GM12878 (cell line): ENCODE results near the gene PTBP1.

ENCODE experiments used
- CREB1 ChIP-seq: IDR thresholded peaks from 2 replicates; pipeline ENCODE4 v1.6.1; 2012; ENCODE audit warnings: low read depth, mild to moderate bottlenecking, inconsistent platforms
- EGR1 ChIP-seq, 2 experiments: IDR thresholded peaks; 1 replicate in 1 of 2; 2 replicates in 1 of 2; pipeline ENCODE4 v1.6.1; 2011 to 2012; ENCODE audit warnings: low read depth in 2 of 2, low read length in 2 of 2, borderline replicate concordance in 1 of 2, mild to moderate bottlenecking in 1 of 2, moderate library complexity in 1 of 2
- ELK1 ChIP-seq: IDR thresholded peaks from 2 replicates; pipeline ENCODE4 v1.6.1; 2012; ENCODE audit warnings: low read depth, low read length, improper control_type of control experiment
- EP300 ChIP-seq, 2 experiments: fragments of 150-350 bp in 1 of 2; IDR thresholded peaks; 2 replicates each; pipeline ENCODE4 v1.6.1; 2011 to 2012; ENCODE audit warnings: low read depth in 2 of 2, low read length in 2 of 2, borderline replicate concordance in 1 of 2, improper control_type of control experiment in 1 of 2, inconsistent platforms in 1 of 2; ENCODE audit not compliant: control insufficient read depth in 1 of 2
- EZH2 ChIP-seq: IDR thresholded peaks from 2 replicates; pipeline ENCODE4 v1.6.1; 2012; ENCODE audit warnings: low read depth, mild to moderate bottlenecking, control low read depth, inconsistent platforms, low read length, borderline replicate concordance; ENCODE audit not compliant: control insufficient read depth
- HDAC2 ChIP-seq: fragments of 200-600 bp; sonication (generic); IDR thresholded peaks from 2 replicates; pipeline ENCODE4 v1.6.1; 2017
- POLR2A ChIP-seq: IDR thresholded peaks from 2 replicates; pipeline ENCODE4 v1.6.1; 2011; ENCODE audit warnings: low read depth, mild to moderate bottlenecking, low read length
- PRDM15 ChIP-seq: fragments of 450-650 bp; formaldehyde crosslinking; IDR thresholded peaks from 2 replicates; pipeline ENCODE4 v1.4.0; 2020; ENCODE audit warnings: mild to moderate bottlenecking, moderate library complexity
- RAD51 ChIP-seq: fragments of 450-650 bp; IDR thresholded peaks from 2 replicates; pipeline ENCODE4 v1.6.1; 2016; ENCODE audit warnings: moderate library complexity, mild to moderate bottlenecking, inconsistent platforms
- TCF12 ChIP-seq: IDR thresholded peaks from 2 replicates; pipeline ENCODE4 v1.6.1; 2011; ENCODE audit warnings: low read depth, mild to moderate bottlenecking, low read length
- ZBTB11 ChIP-seq: fragments of 450-650 bp; formaldehyde crosslinking; IDR thresholded peaks from 2 replicates; pipeline ENCODE4 v1.5.0; 2022; ENCODE audit warnings: mild to moderate bottlenecking, missing genetic modification characterization
- TF ChIP-seq, protein P1 (sequence below), 3 experiments: IDR thresholded peaks in 2 of 3; conservative IDR thresholded peaks in 1 of 3; 2 replicates each; pipeline ENCODE4 v1.5.1; 2011; ENCODE audit warnings: low read depth in 3 of 3, low read length in 3 of 3, mild to moderate bottlenecking in 3 of 3, control low read depth in 2 of 3, moderate library complexity in 2 of 3, inconsistent platforms in 1 of 3, mixed read lengths in 1 of 3; ENCODE audit not compliant: control insufficient read depth in 2 of 3, insufficient read depth in 1 of 3; ENCODE audit errors: extremely low read depth in 1 of 3

DNA sequence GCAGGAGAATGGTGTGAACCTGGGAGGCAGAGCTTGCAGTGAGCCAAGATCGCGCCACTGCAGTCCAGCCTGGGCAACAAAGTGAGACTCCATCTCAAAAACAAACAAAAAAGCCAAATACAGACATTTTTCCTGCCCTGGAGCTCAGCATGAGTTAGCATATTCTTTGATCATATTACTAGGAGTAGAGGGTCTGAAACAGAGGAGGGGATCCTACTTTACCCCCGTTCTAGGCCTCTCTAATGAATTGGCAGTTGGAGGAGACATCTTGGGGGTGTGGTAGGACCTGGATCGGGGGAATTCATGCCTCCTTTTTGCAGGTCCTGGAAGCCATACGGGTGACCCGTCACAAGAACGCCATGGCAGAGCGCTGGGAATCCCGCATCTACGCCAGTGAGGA, 34.1 kb upstream of the PTBP1 start:
- no peak for TF ChIP-seq PRDM15 (CRISPR knock-in tag)
- no peak for TF ChIP-seq POLR2A
- no peak for TF ChIP-seq RAD51
- TF ChIP-seq, protein P1, sequence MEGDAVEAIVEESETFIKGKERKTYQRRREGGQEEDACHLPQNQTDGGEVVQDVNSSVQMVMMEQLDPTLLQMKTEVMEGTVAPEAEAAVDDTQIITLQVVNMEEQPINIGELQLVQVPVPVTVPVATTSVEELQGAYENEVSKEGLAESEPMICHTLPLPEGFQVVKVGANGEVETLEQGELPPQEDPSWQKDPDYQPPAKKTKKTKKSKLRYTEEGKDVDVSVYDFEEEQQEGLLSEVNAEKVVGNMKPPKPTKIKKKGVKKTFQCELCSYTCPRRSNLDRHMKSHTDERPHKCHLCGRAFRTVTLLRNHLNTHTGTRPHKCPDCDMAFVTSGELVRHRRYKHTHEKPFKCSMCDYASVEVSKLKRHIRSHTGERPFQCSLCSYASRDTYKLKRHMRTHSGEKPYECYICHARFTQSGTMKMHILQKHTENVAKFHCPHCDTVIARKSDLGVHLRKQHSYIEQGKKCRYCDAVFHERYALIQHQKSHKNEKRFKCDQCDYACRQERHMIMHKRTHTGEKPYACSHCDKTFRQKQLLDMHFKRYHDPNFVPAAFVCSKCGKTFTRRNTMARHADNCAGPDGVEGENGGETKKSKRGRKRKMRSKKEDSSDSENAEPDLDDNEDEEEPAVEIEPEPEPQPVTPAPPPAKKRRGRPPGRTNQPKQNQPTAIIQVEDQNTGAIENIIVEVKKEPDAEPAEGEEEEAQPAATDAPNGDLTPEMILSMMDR (IDR thresholded peaks at IDR 0.05 in 2 of 3, conservative IDR thresholded peaks at IDR 0.05 in 1 of 3; ENCODE audit: control insufficient read depth in 2 of 3, extremely low read depth in 1 of 3, insufficient read depth in 1 of 3, low read depth in 3 of 3, low read length in 3 of 3), result no peak
- TF ChIP-seq HDAC2, result no peak
- no peak for TF ChIP-seq TCF12
- TF ChIP-seq ZBTB11 (CRISPR knock-in tag), result no peak
- TF ChIP-seq ELK1, result no peak
- no peak for TF ChIP-seq EGR1 (IDR thresholded peaks at IDR 0.05; ENCODE audit: borderline replicate concordance in 1 of 2, low read depth in 2 of 2, low read length in 2 of 2)
- no peak for TF ChIP-seq EZH2
- TF ChIP-seq CREB1, result no peak
- TF ChIP-seq EP300 (IDR thresholded peaks at IDR 0.05; ENCODE audit: borderline replicate concordance in 1 of 2, control insufficient read depth in 1 of 2, low read depth in 2 of 2, low read length in 2 of 2), result no peak
